ENCODE results near the gene NOTCH3.
A peak's percentile ranks its signal among the peaks of the same experiment; 100 is the strongest.

Gene NOTCH3

DNA sequence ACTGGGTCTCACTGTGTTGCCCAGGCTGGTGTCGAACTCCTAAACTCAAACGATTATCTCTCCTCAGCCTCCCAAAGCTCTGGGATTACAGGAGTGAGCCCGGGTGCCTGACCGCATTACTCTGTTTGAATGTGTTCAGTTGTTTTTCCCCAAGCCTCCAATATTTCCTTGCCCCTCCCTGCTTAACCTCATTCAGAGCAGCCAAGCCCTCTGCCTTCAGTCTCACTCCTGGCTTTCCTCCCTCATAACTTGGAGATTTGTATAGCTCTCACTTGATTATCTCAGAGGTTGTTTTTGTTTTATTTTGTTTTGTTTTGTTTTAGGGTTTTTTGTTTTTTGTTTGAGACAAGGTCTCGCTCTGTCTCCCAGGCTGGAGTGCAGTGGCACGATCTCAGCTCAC is 20.0 kb upstream of the NOTCH3 start:
- TF ChIP-seq PAX5 (IDR thresholded peaks at IDR 0.05; ENCODE audit: insufficient read depth, low read length, severe bottlenecking) (no peak), SPI1 (IDR thresholded peaks at IDR 0.05; ENCODE audit: low read depth, low read length) (no peak), POU2F2 (IDR thresholded peaks at IDR 0.05; ENCODE audit: low read depth, low read length) (no peak), POLR2A (IDR thresholded peaks at IDR 0.05; ENCODE audit: low read depth, low read length) (no peak), POLR2AphosphoS5 (IDR thresholded peaks at IDR 0.05; ENCODE audit: low read depth, low read length) (no peak)
- FAIRE-seq = no peak

DNA sequence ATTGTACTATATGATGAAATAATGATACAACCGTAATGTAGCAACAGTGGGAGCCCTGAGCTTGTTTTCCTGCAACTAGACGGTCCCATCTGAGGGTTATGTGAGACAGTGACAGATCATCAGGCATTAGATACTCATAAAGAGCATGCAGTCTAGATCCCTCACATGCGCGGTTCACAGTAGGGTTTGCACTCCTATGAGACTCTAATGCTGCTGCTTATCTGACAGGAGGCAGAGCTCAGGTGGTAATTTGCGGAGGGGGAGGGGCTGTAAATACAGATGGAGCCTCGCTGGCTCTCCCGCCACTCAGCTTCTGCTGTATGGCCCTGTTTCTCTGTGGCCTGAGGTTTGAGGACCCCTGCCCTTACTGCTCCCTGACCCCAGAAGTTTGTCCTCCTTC is 17.7 kb upstream of the NOTCH3 start:
- no peak for TF ChIP-seq POLR2A (IDR thresholded peaks at IDR 0.05; ENCODE audit: low read depth, low read length)
- no peak for TF ChIP-seq SPI1 (IDR thresholded peaks at IDR 0.05; ENCODE audit: low read depth, low read length)
- no peak for TF ChIP-seq POU2F2 (IDR thresholded peaks at IDR 0.05; ENCODE audit: low read depth, low read length)
- DNase-seq (ENCODE audit: insufficient read length, low spot score) (no peak), FAIRE-seq (no peak)

More for the DNA sequence above, 20.0 kb upstream of the NOTCH3 start:
- DNase-seq (ENCODE audit: insufficient read length, low spot score) = no peak

DNA sequence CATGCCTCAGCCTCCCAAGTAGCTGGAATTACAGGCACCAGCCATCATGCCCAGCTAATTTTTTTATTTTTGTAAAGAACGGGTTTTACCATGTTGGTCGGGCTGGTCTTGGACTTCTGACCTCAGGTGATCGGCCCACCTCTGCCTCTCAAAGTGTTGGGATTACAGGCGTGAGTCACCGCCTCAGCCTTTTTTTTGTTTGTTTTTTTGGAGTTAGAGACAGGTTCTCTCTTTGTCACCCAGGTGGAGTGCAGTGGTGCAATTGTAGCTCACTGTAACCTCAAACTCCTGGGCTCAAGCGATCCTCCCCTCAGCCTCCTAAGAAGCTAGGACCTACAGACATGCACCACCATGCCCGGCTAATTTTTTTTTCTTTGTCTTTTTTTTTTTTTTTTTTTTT is 15.6 kb upstream of the NOTCH3 start:
- TF ChIP-seq POLR2AphosphoS5 (IDR thresholded peaks at IDR 0.05; ENCODE audit: low read depth, low read length) = no peak
- TF ChIP-seq PAX5 (IDR thresholded peaks at IDR 0.05; ENCODE audit: insufficient read depth, low read length, severe bottlenecking) = no peak
- TF ChIP-seq SPI1 (IDR thresholded peaks at IDR 0.05; ENCODE audit: low read depth, low read length) = no peak
- TF ChIP-seq POLR2A (IDR thresholded peaks at IDR 0.05; ENCODE audit: low read depth, low read length) = no peak
- no peak for TF ChIP-seq TAF1 (IDR thresholded peaks at IDR 0.05; ENCODE audit: low read depth, low read length)
- TF ChIP-seq POU2F2 (IDR thresholded peaks at IDR 0.05; ENCODE audit: low read depth, low read length) = no peak
- no peak for DNase-seq (ENCODE audit: insufficient read length, low spot score)
- FAIRE-seq = no peak

DNA sequence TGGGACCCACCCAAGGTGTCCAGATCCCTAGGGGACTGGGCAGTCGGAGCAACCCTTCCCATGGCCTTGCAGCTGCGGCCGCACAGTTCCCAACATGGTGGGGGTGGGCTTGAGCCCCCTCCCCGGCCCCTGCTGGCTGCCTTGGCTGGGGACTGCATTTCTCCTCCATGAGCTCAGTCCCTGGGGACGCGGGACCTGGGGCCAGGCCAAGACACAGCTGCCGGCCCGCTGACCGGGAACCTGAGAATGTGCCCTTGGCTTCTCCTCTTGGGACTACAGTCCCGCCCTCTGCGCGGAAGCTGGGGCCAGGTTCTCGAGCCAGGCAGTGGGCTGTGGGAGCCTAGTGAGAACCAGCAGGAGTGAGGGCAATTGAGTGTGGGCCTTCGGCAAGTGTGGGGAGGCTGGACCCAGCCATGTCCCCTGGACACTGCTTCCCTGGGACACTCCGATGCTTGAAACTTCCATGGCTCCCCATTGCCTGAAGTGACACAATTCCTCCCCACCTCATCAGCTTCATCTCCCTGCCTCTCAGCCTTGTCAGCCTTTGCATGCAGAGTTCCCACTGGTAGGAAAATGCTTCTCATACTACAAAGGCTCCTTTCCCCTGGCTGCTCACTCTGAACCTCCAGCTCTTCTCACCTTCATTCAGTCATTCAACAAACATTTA is 13.1 kb upstream of the NOTCH3 start:
- no peak for TF ChIP-seq TAF1 (IDR thresholded peaks at IDR 0.05; ENCODE audit: low read depth, low read length)
- TF ChIP-seq POLR2AphosphoS5 (IDR thresholded peaks at IDR 0.05; ENCODE audit: low read depth, low read length) = no peak
- TF ChIP-seq POU2F2 (IDR thresholded peaks at IDR 0.05; ENCODE audit: low read depth, low read length) = no peak
- TF ChIP-seq PAX5 (IDR thresholded peaks at IDR 0.05; ENCODE audit: insufficient read depth, low read length, severe bottlenecking) = no peak
- no peak for TF ChIP-seq SPI1 (IDR thresholded peaks at IDR 0.05; ENCODE audit: low read depth, low read length)
- TF ChIP-seq POLR2A (IDR thresholded peaks at IDR 0.05; ENCODE audit: low read depth, low read length) = no peak
- FAIRE-seq = no peak
- DNase-seq (ENCODE audit: insufficient read length, low spot score) = no peak

DNA sequence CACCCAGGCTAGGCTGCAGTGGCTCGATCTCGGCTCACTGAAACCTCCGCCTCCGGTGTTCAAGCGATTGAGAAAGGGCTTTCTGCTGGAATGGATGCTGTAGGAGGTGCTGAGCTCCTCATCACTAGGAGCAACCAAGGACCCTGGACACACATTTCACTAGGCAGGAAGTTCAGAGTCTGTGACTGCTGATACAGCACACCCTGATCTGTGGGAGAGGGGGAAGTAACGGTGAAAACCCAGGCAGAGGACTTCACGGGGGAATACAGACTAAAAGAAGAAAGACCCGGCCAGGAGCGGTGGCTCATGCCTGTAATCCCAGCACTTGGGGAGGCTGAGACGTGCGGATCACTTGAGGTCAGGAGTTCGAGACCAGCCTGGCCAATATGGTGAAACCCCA is 11.9 kb upstream of the NOTCH3 start:
- FAIRE-seq (no peak), DNase-seq (ENCODE audit: insufficient read length, low spot score) (no peak)
- TF ChIP-seq POU2F2 (IDR thresholded peaks at IDR 0.05; ENCODE audit: low read depth, low read length) (no peak), PAX5 (IDR thresholded peaks at IDR 0.05; ENCODE audit: insufficient read depth, low read length, severe bottlenecking) (no peak), POLR2AphosphoS5 (IDR thresholded peaks at IDR 0.05; ENCODE audit: low read depth, low read length) (no peak), POLR2A (IDR thresholded peaks at IDR 0.05; ENCODE audit: low read depth, low read length) (no peak), TAF1 (IDR thresholded peaks at IDR 0.05; ENCODE audit: low read depth, low read length) (no peak), SPI1 (IDR thresholded peaks at IDR 0.05; ENCODE audit: low read depth, low read length) (no peak)

DNA sequence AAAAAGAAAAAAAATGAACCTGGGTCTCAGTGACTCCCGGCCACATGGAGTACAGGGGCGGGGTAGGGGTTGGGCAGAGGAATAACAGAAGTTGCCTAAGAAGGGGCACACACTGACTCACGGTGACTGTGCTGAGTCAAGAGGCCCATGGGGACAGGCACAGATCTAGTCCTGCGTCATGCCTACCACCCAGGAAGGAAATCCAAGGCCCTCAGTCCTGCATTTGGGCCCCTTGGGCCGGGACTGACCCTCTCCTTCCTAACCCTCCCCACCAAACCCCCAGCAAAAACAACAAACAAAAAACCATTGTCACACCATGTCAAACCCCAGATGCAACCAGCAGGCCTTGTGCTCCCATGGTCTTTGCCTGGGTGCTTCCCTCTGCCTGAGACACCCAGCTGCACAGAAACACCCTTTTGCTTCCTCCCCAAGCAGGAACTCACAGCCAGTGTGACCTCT is 9.6 kb upstream of the NOTCH3 start:
- no peak for TF ChIP-seq POLR2A (IDR thresholded peaks at IDR 0.05; ENCODE audit: low read depth, low read length)
- TF ChIP-seq POLR2AphosphoS5 (IDR thresholded peaks at IDR 0.05; ENCODE audit: low read depth, low read length) = no peak
- no peak for TF ChIP-seq PAX5 (IDR thresholded peaks at IDR 0.05; ENCODE audit: insufficient read depth, low read length, severe bottlenecking)
- TF ChIP-seq POU2F2 (IDR thresholded peaks at IDR 0.05; ENCODE audit: low read depth, low read length) = no peak
- FAIRE-seq = no peak
- DNase-seq (ENCODE audit: insufficient read length, low spot score) = no peak

DNA sequence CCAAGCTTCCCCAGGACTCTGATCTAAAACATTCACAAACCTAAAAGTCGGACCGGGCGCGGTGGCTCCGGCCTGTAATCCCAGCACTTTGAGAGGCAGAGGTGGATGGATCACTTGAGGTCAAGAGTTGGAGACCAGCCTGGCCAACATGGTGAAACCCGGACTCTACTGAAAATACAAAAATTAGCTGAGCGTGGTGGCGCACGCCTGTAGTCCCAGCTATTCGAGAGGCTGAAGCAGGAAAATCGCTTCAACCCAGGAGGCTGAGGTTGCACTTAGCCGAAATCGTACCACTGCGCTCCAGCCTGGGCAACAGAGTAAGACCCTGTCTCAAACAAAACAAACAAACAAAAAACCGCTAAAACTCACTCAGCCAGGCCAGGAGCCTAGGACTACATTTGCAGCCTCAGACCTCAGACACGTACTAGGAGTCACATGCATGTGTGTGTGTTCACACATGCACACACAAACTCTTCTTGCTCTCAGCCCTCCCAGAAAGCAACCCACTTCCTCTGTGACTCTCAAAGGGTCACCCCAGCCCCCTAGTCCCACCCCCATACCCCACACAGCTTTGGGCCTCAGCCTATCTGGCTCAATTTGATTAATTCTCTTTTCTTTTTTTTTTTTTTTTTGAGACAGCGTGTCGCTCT is 704 bp upstream of the NOTCH3 start:
- FAIRE-seq = no peak
- TF ChIP-seq POLR2A (IDR thresholded peaks at IDR 0.05; ENCODE audit: low read depth, low read length) (no peak), TAF1 (IDR thresholded peaks at IDR 0.05; ENCODE audit: low read depth, low read length) (no peak), POU2F2 (IDR thresholded peaks at IDR 0.05; ENCODE audit: low read depth, low read length) (no peak), POLR2AphosphoS5 (IDR thresholded peaks at IDR 0.05; ENCODE audit: low read depth, low read length) (no peak), PAX5 (IDR thresholded peaks at IDR 0.05; ENCODE audit: insufficient read depth, low read length, severe bottlenecking) (no peak), SPI1 (IDR thresholded peaks at IDR 0.05; ENCODE audit: low read depth, low read length) (no peak)
- DNase-seq (ENCODE audit: insufficient read length, low spot score) = no peak

DNA sequence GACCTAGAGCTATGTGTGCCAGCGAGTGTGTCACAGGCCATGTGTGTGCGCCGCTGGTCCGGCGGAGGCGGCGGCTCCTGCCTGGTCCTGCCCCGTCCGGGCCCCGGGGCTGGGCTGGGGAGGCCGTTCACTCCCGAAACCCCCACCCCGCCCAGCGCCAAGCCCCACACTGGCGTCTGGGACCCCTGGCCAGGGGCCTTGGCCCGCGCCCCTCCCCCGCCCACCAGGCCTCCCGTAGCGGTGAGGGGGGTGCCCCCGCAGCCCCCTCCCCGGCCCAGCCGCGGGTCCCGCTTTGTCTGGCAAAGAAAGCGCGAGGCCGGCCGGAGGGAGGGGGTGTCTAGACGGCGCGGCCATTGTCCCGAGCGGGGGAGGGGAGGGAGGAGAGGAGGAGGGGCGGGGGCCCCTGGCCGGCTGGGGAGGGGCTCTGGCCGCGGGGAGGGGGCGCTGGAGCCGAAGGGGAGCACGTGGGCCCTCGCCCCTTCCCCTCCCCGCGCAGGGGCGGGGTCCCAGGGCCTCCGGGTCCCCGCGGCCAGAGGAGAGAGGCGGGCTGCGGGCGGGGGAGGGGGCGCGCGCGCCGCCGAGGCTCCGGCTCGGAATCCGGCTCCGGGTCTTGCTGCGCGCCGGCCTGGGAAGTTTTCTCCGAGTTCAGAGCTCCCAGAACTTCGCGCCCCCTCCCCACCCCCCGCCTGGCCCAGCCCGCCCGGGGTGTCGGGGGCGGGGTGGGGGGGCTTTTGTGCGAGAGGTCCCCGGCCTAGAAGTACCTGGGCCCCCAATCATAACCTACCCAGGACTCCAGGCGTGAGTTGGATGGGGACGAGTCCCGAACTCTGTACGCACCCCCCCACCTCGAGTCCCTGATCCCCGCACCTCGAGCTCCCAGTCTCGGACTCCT is 888 bp downstream of the NOTCH3 start:
- FAIRE-seq (no peak), DNase-seq (ENCODE audit: insufficient read length, low spot score) (no peak)
- no peak for TF ChIP-seq POLR2AphosphoS5 (IDR thresholded peaks at IDR 0.05; ENCODE audit: low read depth, low read length)
- TF ChIP-seq PAX5 (IDR thresholded peaks at IDR 0.05; ENCODE audit: insufficient read depth, low read length, severe bottlenecking) = no peak

DNA sequence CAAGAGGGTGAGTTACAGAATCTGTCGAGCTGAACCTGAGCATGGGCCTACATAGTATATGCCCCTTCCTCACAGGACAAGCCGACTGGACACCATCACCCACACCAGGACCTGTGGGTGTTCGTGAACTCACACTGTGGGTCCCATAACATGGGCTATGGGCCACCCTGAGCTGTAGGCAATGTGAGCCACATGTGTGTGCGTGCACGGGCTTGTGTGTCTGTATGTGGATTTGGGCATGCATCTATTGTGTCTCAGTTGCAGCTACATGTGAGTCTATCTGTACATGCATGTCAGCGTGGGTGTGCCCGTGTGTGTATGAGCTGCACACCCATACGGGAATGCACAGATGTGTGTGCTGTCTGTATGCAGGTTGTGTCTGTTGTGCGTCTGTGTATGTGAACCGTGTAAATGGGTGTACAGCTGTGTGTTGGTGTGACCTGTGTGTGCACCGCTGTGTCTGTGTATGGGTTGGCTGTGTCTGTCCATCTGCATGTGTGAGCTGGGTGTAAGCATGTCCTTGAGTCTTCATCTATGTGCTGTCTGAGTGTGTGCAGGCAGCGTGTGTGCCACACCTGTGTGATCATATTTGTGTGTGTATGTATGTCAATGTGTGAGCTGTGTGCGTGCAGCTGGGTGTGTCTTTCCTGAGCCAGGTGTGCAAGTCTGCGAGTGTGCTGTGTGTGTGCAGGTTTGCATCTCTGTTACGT is 1.7 kb downstream of the NOTCH3 start:
- DNase-seq (ENCODE audit: insufficient read length, low spot score) (no peak), FAIRE-seq (peak; percentile 52)
- TF ChIP-seq TAF1 (IDR thresholded peaks at IDR 0.05; ENCODE audit: low read depth, low read length) = no peak
- no peak for TF ChIP-seq POLR2A (IDR thresholded peaks at IDR 0.05; ENCODE audit: low read depth, low read length)
- no peak for TF ChIP-seq POLR2AphosphoS5 (IDR thresholded peaks at IDR 0.05; ENCODE audit: low read depth, low read length)
- TF ChIP-seq POU2F2 (IDR thresholded peaks at IDR 0.05; ENCODE audit: low read depth, low read length) = no peak
- no peak for TF ChIP-seq SPI1 (IDR thresholded peaks at IDR 0.05; ENCODE audit: low read depth, low read length)
- no peak for TF ChIP-seq PAX5 (IDR thresholded peaks at IDR 0.05; ENCODE audit: insufficient read depth, low read length, severe bottlenecking)

All from GM12891 (cell line).